Measurements from ENCODE around the gene XRCC2.

Gene XRCC2

DNA sequence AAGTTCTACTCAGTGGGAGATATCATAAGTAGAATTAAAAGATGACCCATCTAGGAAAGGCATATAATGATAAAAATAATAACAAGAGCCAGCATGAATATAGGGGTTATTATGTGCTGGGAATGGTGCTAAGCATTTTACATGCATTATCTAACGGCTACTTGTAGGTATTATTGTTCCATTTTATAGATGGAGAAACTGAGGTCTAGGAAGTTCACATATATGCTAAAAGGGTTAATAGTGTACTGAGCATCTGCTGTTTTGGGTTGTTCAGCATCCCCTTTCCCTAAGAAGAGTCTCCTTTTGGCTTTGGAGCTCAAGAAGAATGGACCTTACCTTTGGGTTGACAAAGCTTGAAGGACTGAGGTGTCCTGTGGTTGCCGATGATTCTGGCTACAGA lies 68.9 kb downstream of the XRCC2 start:
- no peak overlapping the region for H3K9ac ChIP-seq (ENCODE audit: low read length)
- no peak overlapping the region for H2BK5ac ChIP-seq (ENCODE audit: low read depth, low read length, poor library complexity)
- H4K8ac ChIP-seq (ENCODE audit: low read depth, low read length): no peak overlapping the region
- no peak overlapping the region for H2AK5ac ChIP-seq (ENCODE audit: low read length)
- H3K4ac ChIP-seq (ENCODE audit: low read depth, low read length): no peak overlapping the region
- no peak overlapping the region for H3K18ac ChIP-seq (ENCODE audit: low read length)
- H3K79me2 ChIP-seq (ENCODE audit: control insufficient read depth, insufficient read depth, low read length, poor library complexity): no peaks in the 10 kb centered on the region
- no peak overlapping the region for H3K27ac ChIP-seq (ENCODE audit: low read depth, low read length)
- no peaks in the 10 kb centered on the region for H3K36me3 ChIP-seq (ENCODE audit: control insufficient read depth in 1 of 2, insufficient read depth in 2 of 2, low read length in 2 of 2)
- no peak overlapping the region for H3K14ac ChIP-seq (ENCODE audit: low read length)
- WGBS (ENCODE audit: extremely low coverage, insufficient coverage, insufficient read length): no CpG with 5 or more reads among the region's 2 CpGs
- H3K23ac ChIP-seq (ENCODE audit: low read length): no peak overlapping the region
- H3K79me1 ChIP-seq (ENCODE audit: low read length): no peaks in the 10 kb centered on the region
- no peak overlapping the region for H3K4me3 ChIP-seq (ENCODE audit: low read depth, low read length)
- H3K9me3 ChIP-seq (ENCODE audit: insufficient read depth, low read depth, low read length): no peaks in the 10 kb centered on the region
- no peaks in the 10 kb centered on the region for H3K4me1 ChIP-seq (ENCODE audit: control insufficient read depth in 1 of 2, insufficient read depth in 2 of 2, low read length in 2 of 2)
- no peaks in the 10 kb centered on the region for H3K27me3 ChIP-seq (ENCODE audit: insufficient read depth, low read length)
- DNase-seq: no peak
- no peak overlapping the region for H2BK120ac ChIP-seq (ENCODE audit: insufficient read depth, low read length, poor library complexity)
- no peak overlapping the region for H4K12ac ChIP-seq (ENCODE audit: low read depth, low read length)
- H2BK12ac ChIP-seq (ENCODE audit: low read length): no peak overlapping the region
- H4K91ac ChIP-seq (ENCODE audit: low read depth, low read length): no peak overlapping the region
- no peak overlapping the region for H2AFZ ChIP-seq (ENCODE audit: insufficient read depth, low read length, poor library complexity)
- H3K4me2 ChIP-seq (ENCODE audit: low read length): no peak overlapping the region

DNA sequence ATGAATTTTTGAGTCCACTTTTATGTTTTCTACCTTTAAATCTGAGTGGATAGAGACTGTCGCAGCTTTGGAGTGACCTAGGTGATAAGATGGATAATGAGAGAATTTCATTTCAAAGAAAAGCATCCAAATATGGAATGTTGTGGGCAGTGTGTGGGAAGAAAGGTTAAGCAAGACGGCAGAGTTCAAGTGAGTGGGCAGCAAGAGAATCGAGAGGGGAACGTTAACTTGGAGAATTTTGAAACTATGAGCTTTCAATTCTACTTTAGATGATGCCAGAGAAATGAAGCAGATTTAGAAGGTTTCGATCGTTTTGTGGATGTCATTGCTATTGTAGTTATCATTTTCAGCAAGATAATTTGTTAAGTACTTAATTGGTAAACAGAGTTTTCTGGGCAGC lies 73.0 kb downstream of the XRCC2 start:
- no CpG with 5 or more reads among the region's 6 CpGs for WGBS (ENCODE audit: extremely low coverage, insufficient coverage, insufficient read length)
- H3K18ac ChIP-seq (ENCODE audit: low read length): no peak overlapping the region
- H4K12ac ChIP-seq (ENCODE audit: low read depth, low read length): no peak overlapping the region
- H3K79me1 ChIP-seq (ENCODE audit: low read length): no peaks in the 10 kb centered on the region
- H2BK5ac ChIP-seq (ENCODE audit: low read depth, low read length, poor library complexity): no peak overlapping the region
- H3K27me3 ChIP-seq (ENCODE audit: insufficient read depth, low read length): no peaks in the 10 kb centered on the region
- H2BK120ac ChIP-seq (ENCODE audit: insufficient read depth, low read length, poor library complexity): no peak overlapping the region
- no peaks in the 10 kb centered on the region for H3K9me3 ChIP-seq (ENCODE audit: insufficient read depth, low read depth, low read length)
- no peak overlapping the region for H3K14ac ChIP-seq (ENCODE audit: low read length)
- H3K4me3 ChIP-seq (ENCODE audit: low read depth, low read length): no peak overlapping the region
- H2BK12ac ChIP-seq (ENCODE audit: low read length): no peak overlapping the region
- no peak overlapping the region for H3K4ac ChIP-seq (ENCODE audit: low read depth, low read length)
- H3K79me2 ChIP-seq (ENCODE audit: control insufficient read depth, insufficient read depth, low read length, poor library complexity): no peaks in the 10 kb centered on the region
- H3K23ac ChIP-seq (ENCODE audit: low read length): no peak overlapping the region
- no peaks in the 10 kb centered on the region for H3K36me3 ChIP-seq (ENCODE audit: control insufficient read depth in 1 of 2, insufficient read depth in 2 of 2, low read length in 2 of 2)
- no peak overlapping the region for H3K27ac ChIP-seq (ENCODE audit: low read depth, low read length)
- H4K91ac ChIP-seq (ENCODE audit: low read depth, low read length): no peak overlapping the region
- no peak overlapping the region for H3K4me2 ChIP-seq (ENCODE audit: low read length)
- no peak overlapping the region for H3K9ac ChIP-seq (ENCODE audit: low read length)
- H2AFZ ChIP-seq (ENCODE audit: insufficient read depth, low read length, poor library complexity): no peak overlapping the region
- no peak overlapping the region for H2AK5ac ChIP-seq (ENCODE audit: low read length)
- H4K8ac ChIP-seq (ENCODE audit: low read depth, low read length): no peak overlapping the region
- no peak for DNase-seq
- no peaks in the 10 kb centered on the region for H3K4me1 ChIP-seq (ENCODE audit: control insufficient read depth in 1 of 2, insufficient read depth in 2 of 2, low read length in 2 of 2)

DNA sequence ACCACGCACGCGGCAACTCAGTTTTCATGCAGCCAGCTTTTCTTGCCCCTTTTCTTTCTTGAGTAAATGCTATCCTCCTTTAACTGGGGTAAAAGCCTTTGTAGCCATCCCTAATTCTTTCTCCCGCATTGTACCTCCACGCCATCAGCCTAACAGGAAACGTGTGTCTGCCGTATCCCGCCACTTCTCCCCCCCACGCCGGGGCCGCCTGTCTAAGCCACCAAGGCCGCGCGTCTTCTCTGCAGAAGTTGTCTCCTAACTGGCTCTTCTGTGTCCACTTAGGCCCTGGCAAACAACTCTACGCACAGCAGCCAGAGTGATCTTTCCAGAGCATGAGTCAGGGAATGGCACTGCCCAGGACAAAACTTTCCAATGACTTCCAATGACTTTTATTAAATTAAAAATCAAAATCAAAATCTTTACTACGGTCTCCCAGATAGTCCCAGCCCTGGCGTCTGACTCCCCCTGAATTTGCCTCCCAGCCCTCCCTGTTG lies 74.6 kb downstream of the XRCC2 start:
- Histone ChIP-seq H3K14ac (ENCODE audit: low read length) (no peak overlapping the region), H3K4me1 (ENCODE audit: control insufficient read depth in 1 of 2, insufficient read depth in 2 of 2, low read length in 2 of 2) (no peaks in the 10 kb centered on the region), H3K79me1 (ENCODE audit: low read length) (no peaks in the 10 kb centered on the region), H3K23ac (ENCODE audit: low read length) (no peak overlapping the region), H3K9ac (ENCODE audit: low read length) (no peak overlapping the region), H4K91ac (ENCODE audit: low read depth, low read length) (no peak overlapping the region), H3K79me2 (ENCODE audit: control insufficient read depth, insufficient read depth, low read length, poor library complexity) (no peaks in the 10 kb centered on the region), H2AFZ (ENCODE audit: insufficient read depth, low read length, poor library complexity) (no peak overlapping the region), H4K12ac (ENCODE audit: low read depth, low read length) (no peak overlapping the region), H2AK5ac (ENCODE audit: low read length) (no peak overlapping the region), H3K27me3 (ENCODE audit: insufficient read depth, low read length) (no peaks in the 10 kb centered on the region), H2BK120ac (ENCODE audit: insufficient read depth, low read length, poor library complexity) (no peak overlapping the region), H2BK12ac (ENCODE audit: low read length) (no peak overlapping the region), H3K4ac (ENCODE audit: low read depth, low read length) (no peak overlapping the region), H4K8ac (ENCODE audit: low read depth, low read length) (no peak overlapping the region), H3K4me2 (ENCODE audit: low read length) (no peak overlapping the region), H3K18ac (ENCODE audit: low read length) (no peak overlapping the region), H3K4me3 (ENCODE audit: low read depth, low read length) (no peak overlapping the region), H3K9me3 (ENCODE audit: insufficient read depth, low read depth, low read length) (no peaks in the 10 kb centered on the region), H2BK5ac (ENCODE audit: low read depth, low read length, poor library complexity) (no peak overlapping the region), H3K36me3 (ENCODE audit: control insufficient read depth in 1 of 2, insufficient read depth in 2 of 2, low read length in 2 of 2) (no peaks in the 10 kb centered on the region), H3K27ac (ENCODE audit: low read depth, low read length) (no peak overlapping the region)
- DNase-seq: no peak
- WGBS (ENCODE audit: extremely low coverage, insufficient coverage, insufficient read length): no CpG with 5 or more reads among the region's 17 CpGs

DNA sequence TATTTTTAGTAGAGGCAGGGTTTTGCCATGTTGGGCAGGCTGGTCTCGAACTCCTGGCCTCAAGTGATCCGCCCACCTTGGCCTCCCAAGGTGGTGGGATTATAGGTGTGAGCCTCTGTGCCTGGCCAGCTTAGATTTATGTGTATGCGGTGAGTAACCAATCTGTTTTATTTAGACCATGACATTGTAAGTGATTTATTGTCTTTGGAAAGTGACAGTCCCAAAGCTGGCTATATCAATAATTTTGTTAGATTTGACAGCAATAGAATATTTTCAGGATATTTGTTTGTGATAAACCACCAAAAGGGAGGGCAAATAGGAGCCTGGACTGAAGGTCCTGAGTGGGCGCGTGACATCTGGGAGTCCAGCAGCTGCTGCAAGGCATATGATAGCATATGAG lies 75.7 kb downstream of the XRCC2 start:
- no peak overlapping the region for H3K4me2 ChIP-seq (ENCODE audit: low read length)
- no peak overlapping the region for H4K91ac ChIP-seq (ENCODE audit: low read depth, low read length)
- no peaks in the 10 kb centered on the region for H3K9me3 ChIP-seq (ENCODE audit: insufficient read depth, low read depth, low read length)
- no peak overlapping the region for H3K9ac ChIP-seq (ENCODE audit: low read length)
- no peak overlapping the region for H2AK5ac ChIP-seq (ENCODE audit: low read length)
- no peaks in the 10 kb centered on the region for H3K36me3 ChIP-seq (ENCODE audit: control insufficient read depth in 1 of 2, insufficient read depth in 2 of 2, low read length in 2 of 2)
- H3K79me2 ChIP-seq (ENCODE audit: control insufficient read depth, insufficient read depth, low read length, poor library complexity): no peaks in the 10 kb centered on the region
- H2AFZ ChIP-seq (ENCODE audit: insufficient read depth, low read length, poor library complexity): no peak overlapping the region
- H4K12ac ChIP-seq (ENCODE audit: low read depth, low read length): no peak overlapping the region
- no peak overlapping the region for H3K27ac ChIP-seq (ENCODE audit: low read depth, low read length)
- no peaks in the 10 kb centered on the region for H3K79me1 ChIP-seq (ENCODE audit: low read length)
- no peak overlapping the region for H3K18ac ChIP-seq (ENCODE audit: low read length)
- H3K27me3 ChIP-seq (ENCODE audit: insufficient read depth, low read length): no peaks in the 10 kb centered on the region
- no CpG with 5 or more reads among the region's 5 CpGs for WGBS (ENCODE audit: extremely low coverage, insufficient coverage, insufficient read length)
- no peak overlapping the region for H3K23ac ChIP-seq (ENCODE audit: low read length)
- DNase-seq: no peak
- no peak overlapping the region for H2BK5ac ChIP-seq (ENCODE audit: low read depth, low read length, poor library complexity)
- H3K4me1 ChIP-seq (ENCODE audit: control insufficient read depth in 1 of 2, insufficient read depth in 2 of 2, low read length in 2 of 2): no peaks in the 10 kb centered on the region
- no peak overlapping the region for H2BK12ac ChIP-seq (ENCODE audit: low read length)
- no peak overlapping the region for H4K8ac ChIP-seq (ENCODE audit: low read depth, low read length)
- H2BK120ac ChIP-seq (ENCODE audit: insufficient read depth, low read length, poor library complexity): no peak overlapping the region
- no peak overlapping the region for H3K4ac ChIP-seq (ENCODE audit: low read depth, low read length)
- H3K4me3 ChIP-seq (ENCODE audit: low read depth, low read length): no peak overlapping the region
- no peak overlapping the region for H3K14ac ChIP-seq (ENCODE audit: low read length)
